Smooth muscle cell (in vitro differentiated cells): ENCODE results near the gene ZMYND8. TPM values are rescaled to one million over a fixed set of nuclear protein-coding genes. Genes with fewer than 3 reads are reported as not detected.

Experiments
- DNase-seq: peaks from one replicate; lab custom pipeline; 2025; ENCODE audit not compliant: unreplicated experiment; lab: John Stamatoyannopoulos, UW
- H2AFZ ChIP-seq: fragments of 200-600 bp; sonication (generic); 2 replicates; pipeline ENCODE4 v1.6.0; 2016; ENCODE audit warnings: antibody characterized with exemption, low read depth, mild to moderate bottlenecking
- H3F3A ChIP-seq: fragments of 200-600 bp; sonication (generic); 2 replicates; pipeline ENCODE4 v1.6.0; 2017; ENCODE audit warnings: antibody characterized with exemption, low read depth
- H3K27ac ChIP-seq: fragments of 200-600 bp; sonication (generic); 2 replicates; pipeline ENCODE4 v1.5.1; 2016; ENCODE audit warnings: low read depth, mild to moderate bottlenecking
- H3K27me3 ChIP-seq: fragments of 200-600 bp; sonication (generic); 2 replicates; pipeline ENCODE4 v1.6.1; 2016; ENCODE audit warnings: low read depth, mild to moderate bottlenecking
- H3K36me3 ChIP-seq: fragments of 200-600 bp; sonication (generic); 2 replicates; pipeline ENCODE4 v1.5.1; 2016; ENCODE audit warnings: low read depth
- H3K4me1 ChIP-seq: fragments of 200-600 bp; sonication (generic); 2 replicates; pipeline ENCODE4 v1.5.1; 2016; ENCODE audit warnings: low read depth
- H3K4me2 ChIP-seq: fragments of 200-600 bp; sonication (generic); 2 replicates; pipeline ENCODE4 v1.6.0; 2016; ENCODE audit warnings: mild to moderate bottlenecking
- H3K4me3 ChIP-seq: fragments of 200-600 bp; sonication (generic); 2 replicates; pipeline ENCODE4 v1.5.1; 2016; ENCODE audit warnings: mild to moderate bottlenecking
- H3K79me2 ChIP-seq: fragments of 200-600 bp; sonication (generic); 2 replicates; pipeline ENCODE4 v1.6.0; 2016; ENCODE audit warnings: low read depth, mild to moderate bottlenecking
- H3K9ac ChIP-seq: fragments of 200-600 bp; sonication (generic); 2 replicates; pipeline ENCODE4 v1.6.0; 2016; ENCODE audit warnings: low read depth
- H3K9me3 ChIP-seq: fragments of 200-600 bp; sonication (generic); replicated peaks from 2 replicates; pipeline ENCODE4 v1.5.1; 2016; ENCODE audit warnings: low read depth
- H4K20me1 ChIP-seq: fragments of 200-600 bp; sonication (generic); 2 replicates; pipeline ENCODE4 v1.6.0; 2016; ENCODE audit warnings: low read depth
- CTCF ChIP-seq: fragments of 200-600 bp; sonication (generic); IDR thresholded peaks from 2 replicates; pipeline ENCODE4 v1.5.1; 2017; ENCODE audit warnings: borderline replicate concordance, mild to moderate bottlenecking, antibody characterized with exemption; ENCODE audit not compliant: insufficient read depth, poor library complexity, severe bottlenecking
- WGBS: methylation state at CpG from one replicate; pipeline ENCODE4 v1.1.7; 2016; ENCODE audit warnings: low lambda C conversion rate; 5-methylcytosine and 5-hydroxymethylcytosine counted together
- polyA plus RNA-seq: library from polyadenylated mRNA; unstranded; fragments of >200 nt; fragmentation: Nextera tagmentation; extraction: Ambion mirVana; gene quantifications from 2 replicates; pipeline ENCODE4 v1.2.1, GENCODE V29; 2016
- total RNA-seq: library from RNA; depleted of rRNA; stranded (reverse); fragments of >200 nt; gene quantifications from 2 replicates; pipeline ENCODE4 v1.2.3, GENCODE V29; 2014

ZMYND8 gene
- total and polyA plus RNA-seq, 2 experiments from 2014 or later = 15.2 to 24.1 TPM

GRCh38 chr20:47239719-47240067 is 116.8 kb downstream of the ZMYND8 start:
- no peaks in the 10 kb centered on the region for H3K27me3 ChIP-seq
- H3K4me3 ChIP-seq = no peak overlapping the region
- H2AFZ ChIP-seq = no peak overlapping the region
- TF ChIP-seq CTCF = no peak
- no peak overlapping the region for H3K9ac ChIP-seq
- H3F3A ChIP-seq = no peaks in the 10 kb centered on the region
- no peaks in the 10 kb centered on the region for H3K4me1 ChIP-seq
- 99% methylated on average over 6 of the region's 6 CpGs for WGBS
- no peak for DNase-seq
- no peak overlapping the region for H3K4me2 ChIP-seq
- no peaks in the 10 kb centered on the region for H3K36me3 ChIP-seq
- H3K79me2 ChIP-seq = peaks cover 9% of the 10 kb centered on the region
- H3K27ac ChIP-seq = no peak overlapping the region
- no peaks in the 10 kb centered on the region for H3K9me3 ChIP-seq
- H4K20me1 ChIP-seq = peaks cover 21% of the 10 kb centered on the region

DNA sequence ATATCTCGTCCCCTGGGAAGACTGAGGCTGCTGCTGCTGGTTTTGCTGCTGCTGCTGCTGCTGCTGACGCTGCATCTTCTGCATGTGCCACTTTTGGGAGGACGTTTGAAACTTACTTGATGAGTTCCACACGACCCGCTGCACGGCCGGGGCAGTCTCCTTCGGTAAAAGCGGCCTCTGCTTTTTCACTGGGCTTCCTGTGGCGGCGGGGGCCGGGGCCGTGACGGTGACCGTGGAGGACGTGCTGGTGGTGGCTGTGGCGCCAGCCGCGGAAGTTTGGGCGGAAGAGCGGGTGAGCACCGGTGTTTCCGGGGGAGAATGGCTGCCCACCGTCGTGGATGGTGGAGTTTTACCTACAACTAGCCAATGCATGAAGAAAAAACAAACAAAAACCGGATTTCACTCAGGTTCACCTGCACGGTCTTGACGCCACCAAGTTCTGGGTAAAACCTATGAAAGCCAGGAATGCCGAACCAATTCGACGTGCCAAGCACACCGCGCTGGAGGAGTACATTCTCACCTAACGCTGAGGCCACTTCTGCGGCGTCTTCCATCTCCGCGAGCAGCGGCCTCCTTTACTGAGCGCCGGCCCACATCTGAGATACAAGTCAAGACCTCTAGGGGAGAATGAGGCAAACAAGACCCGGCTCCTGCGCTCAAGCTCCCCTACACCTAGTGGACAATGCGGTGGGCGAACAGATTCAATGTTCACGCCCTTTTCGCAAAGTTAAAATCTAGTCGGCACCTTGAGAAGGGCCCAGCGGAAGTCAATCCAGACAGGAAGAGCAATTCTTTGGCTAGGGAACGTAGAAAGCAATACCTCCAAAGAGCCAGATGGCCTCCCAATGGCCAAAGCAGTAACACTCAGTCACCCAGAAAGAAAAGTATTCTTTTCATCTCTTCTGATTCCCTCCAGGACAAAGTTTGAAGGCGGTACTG is 117.5 kb downstream of the ZMYND8 start:
- no peak overlapping the region for H2AFZ ChIP-seq
- H3K4me2 ChIP-seq = no peak overlapping the region
- peaks cover 9% of the 10 kb centered on the region for H3K79me2 ChIP-seq
- DNase-seq = no peak
- 97% methylated on average over 51 of the region's 51 CpGs for WGBS
- H3K36me3 ChIP-seq = no peaks in the 10 kb centered on the region
- TF ChIP-seq CTCF = no peak
- peaks cover 15% of the 10 kb centered on the region for H4K20me1 ChIP-seq
- H3F3A ChIP-seq = no peaks in the 10 kb centered on the region
- no peak overlapping the region for H3K9ac ChIP-seq
- H3K4me3 ChIP-seq = no peak overlapping the region
- H3K4me1 ChIP-seq = no peaks in the 10 kb centered on the region
- no peak overlapping the region for H3K27ac ChIP-seq
- no peaks in the 10 kb centered on the region for H3K27me3 ChIP-seq
- no peaks in the 10 kb centered on the region for H3K9me3 ChIP-seq

- no peak overlapping the region for H3K4me2 ChIP-seq
- H3K9ac ChIP-seq = no peak overlapping the region
- WGBS = 100% methylated on average over 4 of the region's 4 CpGs
- no peak overlapping the region for H3K27ac ChIP-seq
- no peaks in the 10 kb centered on the region for H3K4me1 ChIP-seq
- H3F3A ChIP-seq = no peaks in the 10 kb centered on the region
- no peaks in the 10 kb centered on the region for H3K9me3 ChIP-seq
- no peaks in the 10 kb centered on the region for H3K27me3 ChIP-seq
- no peaks in the 10 kb centered on the region for H3K36me3 ChIP-seq
- no peak overlapping the region for H2AFZ ChIP-seq
- no peak overlapping the region for H3K4me3 ChIP-seq
- peaks cover 9% of the 10 kb centered on the region for H3K79me2 ChIP-seq
- no peak for TF ChIP-seq CTCF
- no peak for DNase-seq
- peaks cover 4% of the 10 kb centered on the region for H4K20me1 ChIP-seq
Observed at GRCh38 chr20:47237715-47238114, 118.8 kb downstream of the ZMYND8 start.

DNA sequence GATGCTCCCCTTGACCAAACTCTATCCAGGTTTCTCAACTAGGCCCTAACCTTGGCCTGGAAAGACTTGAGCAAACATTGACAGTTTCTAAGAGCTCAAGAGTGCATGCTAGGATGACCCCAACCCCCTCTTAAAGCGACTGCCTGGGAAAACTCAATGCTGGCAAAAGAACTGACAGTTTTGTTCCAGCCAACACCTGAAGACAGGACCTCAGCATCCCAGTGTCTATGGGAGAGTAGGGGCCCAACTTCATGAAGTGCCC is 119.9 kb downstream of the ZMYND8 start:
- Histone ChIP-seq H4K20me1 (peaks cover under 1% of the 10 kb centered on the region), H3K9me3 (no peaks in the 10 kb centered on the region), H3K9ac (no peak overlapping the region), H3K4me2 (no peak overlapping the region), H2AFZ (no peak overlapping the region), H3K36me3 (no peaks in the 10 kb centered on the region), H3K79me2 (peaks cover 13% of the 10 kb centered on the region), H3K27me3 (no peaks in the 10 kb centered on the region), H3K27ac (no peak overlapping the region), H3K4me3 (no peak overlapping the region), H3F3A (no peaks in the 10 kb centered on the region), H3K4me1 (no peaks in the 10 kb centered on the region)
- WGBS = 100% methylated on average over 1 of the region's 1 CpG
- no peak for TF ChIP-seq CTCF
- DNase-seq = no peak
